HG03565 (cell line): ENCODE data around the gene FBF1.
"Not testable (repeated sequence)": the region's sequence is repeated elsewhere in the genome, so short reads cannot be mapped to it uniquely, and the experiment has no call there.

Experiments used
- ATAC-seq: cut with Tn5 transposase; IDR thresholded peaks from one replicate; pipeline ENCODE4 v1.9.1; 2021; ENCODE audit warnings: mild to moderate bottlenecking, moderate library complexity; ENCODE audit not compliant: unreplicated experiment

Gene FBF1

GRCh38 chr17:75897160-75898019 is 43.5 kb downstream of the FBF1 start:
- peak; percentile 2 for ATAC-seq

- peak; percentile 42 for ATAC-seq
Observed at GRCh38 chr17:75896415-75897159, 44.3 kb downstream of the FBF1 start, which contains the start of gene TRIM65. TRIM65 (minus strand) TSS chr17:75896951; CDS start chr17:75896937, 14 bp downstream.

- ATAC-seq: no peak
Observed at GRCh38 chr17:75895370-75896155, 45.3 kb downstream of the FBF1 start.

- no peak for ATAC-seq
Observed at GRCh38 chr17:75894049-75894733, 46.7 kb downstream of the FBF1 start.

DNA sequence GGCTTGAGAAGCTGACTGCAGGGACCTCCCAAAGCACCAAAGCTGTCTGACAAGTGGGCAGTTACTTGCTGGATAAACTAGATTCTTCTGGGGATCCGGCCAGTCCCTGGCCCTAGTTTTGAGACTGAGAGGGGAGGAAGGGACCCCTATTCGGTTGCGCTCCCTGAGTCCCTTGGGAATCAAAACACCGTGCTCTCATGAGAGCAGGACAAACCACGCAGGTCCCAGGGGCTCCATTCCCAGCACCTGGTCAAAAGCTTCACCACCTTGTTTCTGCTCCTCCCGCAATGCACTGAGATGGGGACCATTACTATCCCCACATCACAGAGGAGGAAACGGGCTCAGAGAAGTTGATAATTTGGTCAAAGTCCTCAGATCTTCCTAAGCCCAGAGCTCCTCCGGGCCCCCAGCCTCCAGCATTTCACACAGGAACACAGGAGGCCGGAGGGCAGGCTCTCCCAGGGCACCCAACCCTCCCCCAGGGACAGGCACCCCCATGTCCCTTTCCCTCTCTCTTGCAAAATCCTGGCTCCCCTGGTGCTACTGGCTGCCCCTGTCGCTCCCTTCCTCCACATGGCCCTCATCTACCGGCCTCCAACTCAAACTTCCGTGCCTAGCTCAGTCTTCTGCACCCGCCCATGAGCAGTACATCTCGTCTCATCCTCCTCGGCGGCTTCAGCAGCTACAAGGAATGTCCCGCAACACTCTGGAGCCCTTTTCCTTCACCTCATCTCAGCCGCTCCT is 47.4 kb downstream of the FBF1 start:
- no peak for ATAC-seq

DNA sequence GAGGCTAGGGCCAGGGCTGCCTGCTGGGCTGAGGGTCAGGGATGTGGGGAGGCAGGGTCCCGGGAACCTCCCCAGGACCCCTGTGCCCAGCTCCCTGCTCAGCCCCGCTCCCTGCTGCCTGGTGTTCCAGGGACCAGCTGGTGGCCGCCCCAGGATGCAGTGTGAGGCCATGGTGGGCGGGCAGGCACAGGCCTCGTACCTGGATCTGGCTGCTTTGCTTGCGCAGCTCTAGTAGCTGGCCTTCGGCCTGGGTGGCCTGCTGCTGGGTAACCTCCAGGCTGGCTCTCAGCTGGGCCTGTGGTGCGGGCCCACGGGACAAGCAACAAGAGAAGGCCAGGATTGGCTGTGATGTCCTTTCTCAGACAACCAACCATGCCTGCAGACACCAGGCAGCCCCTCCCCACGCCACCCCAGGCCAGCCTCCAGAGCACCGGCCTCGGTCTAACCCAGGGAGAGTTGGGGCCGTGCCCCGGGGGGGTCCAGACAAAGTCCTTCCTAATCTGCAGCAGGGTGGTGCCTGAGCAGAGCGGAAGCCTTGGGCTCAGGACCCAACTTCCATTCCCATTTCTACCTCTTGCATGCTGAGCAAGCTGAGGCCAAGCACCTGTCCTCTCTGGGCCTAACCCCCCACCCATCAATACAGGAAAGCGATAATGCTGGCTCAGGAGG is 48.2 kb downstream of the FBF1 start:
- no peak for ATAC-seq

- ATAC-seq: no peak
Observed at GRCh38 chr17:75891605-75892555, 49.0 kb downstream of the FBF1 start.

DNA sequence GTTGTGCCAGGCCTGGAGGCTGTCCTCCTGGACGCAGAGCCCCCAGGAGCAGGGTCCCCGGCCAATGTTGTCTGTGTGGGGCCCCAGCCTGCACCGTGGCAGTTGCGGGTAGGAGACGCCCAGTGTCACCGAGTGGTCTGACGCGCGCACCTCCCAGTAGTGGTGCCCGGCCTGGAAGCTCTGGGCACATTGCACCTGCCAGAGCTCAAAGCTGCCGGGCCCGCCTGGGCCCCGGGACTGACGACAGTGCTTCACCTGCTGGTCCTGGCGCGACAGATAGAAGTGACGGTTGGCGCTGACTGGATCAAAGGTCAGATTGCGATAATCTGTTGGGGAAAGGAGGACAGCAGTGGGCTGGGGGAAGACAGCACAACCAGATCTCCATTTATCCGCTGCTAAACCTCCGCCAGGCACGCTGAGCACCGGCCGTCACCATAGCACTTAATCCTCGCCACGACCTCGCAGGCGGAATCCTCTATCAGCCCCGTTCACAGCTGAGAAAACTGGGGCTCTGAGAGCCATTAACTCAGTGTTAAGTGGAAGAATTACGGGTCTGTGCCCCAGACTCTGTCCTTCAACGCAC is 49.7 kb downstream of the FBF1 start:
- no peak for ATAC-seq

GRCh38 chr17:75889454-75889853 is 51.4 kb downstream of the FBF1 start:
- ATAC-seq: no peak

- no peak for ATAC-seq
Observed at GRCh38 chr17:75888484-75888883, 52.4 kb downstream of the FBF1 start.

GRCh38 chr17:75885860-75886259 is 55.0 kb downstream of the FBF1 start:
- ATAC-seq: not testable (repeated sequence)

GRCh38 chr17:75885431-75885830 is 55.4 kb downstream of the FBF1 start:
- no peak for ATAC-seq

- ATAC-seq: no peak
Observed at GRCh38 chr17:75881678-75882454, 59.0 kb downstream of the FBF1 start.

GRCh38 chr17:75880266-75880665 is 60.6 kb downstream of the FBF1 start:
- no peak for ATAC-seq

DNA sequence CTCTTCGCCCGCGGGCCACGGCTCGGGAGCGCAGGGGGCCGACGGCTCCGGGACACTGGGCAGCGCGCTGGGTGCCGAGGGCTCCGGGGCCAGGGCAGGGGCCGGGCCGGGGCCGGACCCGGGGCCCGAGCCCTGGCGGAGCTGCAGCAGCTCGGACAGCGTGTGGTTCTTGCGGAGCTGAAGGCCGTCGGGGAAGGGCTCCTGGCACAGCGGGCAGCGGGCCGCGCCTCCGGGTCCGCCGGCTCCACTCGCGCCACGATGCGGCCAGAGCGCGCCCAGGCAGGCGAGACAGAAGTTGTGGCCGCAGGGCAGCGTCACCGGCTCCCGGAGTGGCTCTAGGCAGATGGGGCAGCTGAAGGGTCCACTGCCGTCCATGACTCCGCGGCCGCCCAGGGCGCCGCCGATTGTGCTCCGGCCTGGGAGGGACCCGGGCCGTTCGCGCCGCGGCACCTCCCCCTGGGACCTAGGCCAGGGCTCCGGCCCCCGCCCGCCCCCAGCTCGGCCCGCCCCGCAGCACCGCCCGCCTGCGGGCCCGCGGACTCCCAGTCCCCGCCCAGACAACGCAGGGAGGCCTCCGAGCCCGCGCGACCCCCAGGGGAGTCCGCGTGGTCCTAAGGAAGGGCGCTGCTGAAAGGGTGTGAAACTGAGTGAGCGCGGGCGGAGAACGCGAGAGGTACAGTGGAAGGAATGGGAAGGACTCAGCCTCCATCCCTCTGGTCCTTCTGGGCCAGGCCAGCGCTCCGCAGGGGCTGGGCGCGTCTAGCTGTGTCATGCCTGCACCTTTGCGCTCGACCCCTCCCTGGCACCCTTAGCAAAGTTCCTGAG is 62.5 kb downstream of the FBF1 start, which contains the start of gene TRIM47:
TRIM47 (minus strand) TSS at position 408 of the 825 bp plus-strand sequence; CDS start at position 375, 33 bp downstream.
- no peak for ATAC-seq

GRCh38 chr17:75877752-75878173 is 63.1 kb downstream of the FBF1 start:
- ATAC-seq: no peak
